Measurements from ENCODE around the gene KY. TPM values are rescaled to one million over a fixed set of nuclear protein-coding genes. Genes with fewer than 3 reads are reported as not detected.
"Not testable (repeated sequence)": the region's sequence is repeated elsewhere in the genome, so short reads cannot be mapped to it uniquely, and the experiment has no call there.

KY gene
- total RNA-seq, 1 experiment from 2014 or later: not detected

- in situ Hi-C loops (cut with HindIII; ENCODE audit: low sequenced_read_pairs): no loop called here
Measured at GRCh38 chr3:134608771-134609435, 41.9 kb downstream of the KY start.

GRCh38 chr3:134608023-134608770 is 42.6 kb downstream of the KY start:
- in situ Hi-C loops (cut with HindIII; ENCODE audit: low sequenced_read_pairs): no loop called here

More at GRCh38 chr3:134608771-134609435, 41.9 kb downstream of the KY start:
- no peak for DNase-seq (ENCODE audit: low spot score)

GRCh38 chr3:134607054-134608022 is 43.5 kb downstream of the KY start:
- in situ Hi-C loops (cut with HindIII; ENCODE audit: low sequenced_read_pairs): no loop called here
- DNase-seq (ENCODE audit: low spot score): no peak

More at GRCh38 chr3:134608023-134608770, 42.6 kb downstream of the KY start:
- no peak for DNase-seq (ENCODE audit: low spot score)

GRCh38 chr3:134606033-134607025 is 44.5 kb downstream of the KY start:
- DNase-seq (ENCODE audit: low spot score): no peak
- in situ Hi-C loops (cut with HindIII; ENCODE audit: low sequenced_read_pairs): no loop called here

GRCh38 chr3:134605556-134605955 is 45.3 kb downstream of the KY start:
- no peak for DNase-seq (ENCODE audit: low spot score)
- in situ Hi-C loops (cut with HindIII; ENCODE audit: low sequenced_read_pairs): no loop called here

- DNase-seq (ENCODE audit: low spot score): no peak
- in situ Hi-C loops (cut with HindIII; ENCODE audit: low sequenced_read_pairs): no loop called here
Measured at GRCh38 chr3:134603956-134604355, 46.9 kb downstream of the KY start.

GRCh38 chr3:134603480-134603879 is 47.3 kb downstream of the KY start:
- no peak for DNase-seq (ENCODE audit: low spot score)
- in situ Hi-C loops (cut with HindIII; ENCODE audit: low sequenced_read_pairs): no loop called here

GRCh38 chr3:134602440-134602814 is 48.4 kb downstream of the KY start:
- in situ Hi-C loops (cut with HindIII; ENCODE audit: low sequenced_read_pairs): no loop called here
- no peak for DNase-seq (ENCODE audit: low spot score)

- in situ Hi-C loops (cut with HindIII; ENCODE audit: low sequenced_read_pairs): no loop called here
- DNase-seq (ENCODE audit: low spot score): peak; percentile 96
Measured at GRCh38 chr3:134601539-134602439, 49.0 kb downstream of the KY start.

- in situ Hi-C loops (cut with HindIII; ENCODE audit: low sequenced_read_pairs): no loop called here
- peak; percentile 76 for DNase-seq (ENCODE audit: low spot score)
Measured at GRCh38 chr3:134600685-134601463, 49.9 kb downstream of the KY start.

GRCh38 chr3:134600206-134600605 is 50.6 kb downstream of the KY start:
- DNase-seq (ENCODE audit: low spot score): no peak
- in situ Hi-C loops (cut with HindIII; ENCODE audit: low sequenced_read_pairs): no loop called here

GRCh38 chr3:134598763-134599545 is 51.9 kb downstream of the KY start:
- in situ Hi-C loops (cut with HindIII; ENCODE audit: low sequenced_read_pairs): no loop called here
- DNase-seq (ENCODE audit: low spot score): no peak

- in situ Hi-C loops (cut with HindIII; ENCODE audit: low sequenced_read_pairs): no loop called here
- DNase-seq (ENCODE audit: low spot score): no peak
Measured at GRCh38 chr3:134597390-134597970, 53.3 kb downstream of the KY start.

GRCh38 chr3:134594986-134595385 is 55.8 kb downstream of the KY start:
- in situ Hi-C loops (cut with HindIII; ENCODE audit: low sequenced_read_pairs); DNase-seq (ENCODE audit: low spot score): not testable (repeated sequence)

GRCh38 chr3:134594331-134594741 is 56.5 kb downstream of the KY start:
- in situ Hi-C loops (cut with HindIII; ENCODE audit: low sequenced_read_pairs): no loop called here
- DNase-seq (ENCODE audit: low spot score): no peak

GRCh38 chr3:134592806-134593205 is 58.0 kb downstream of the KY start:
- peak; percentile 39 for DNase-seq (ENCODE audit: low spot score)
- in situ Hi-C loops (cut with HindIII; ENCODE audit: low sequenced_read_pairs): no loop called here
